HCT116 (cell line): Measurements from ENCODE around the gene UCHL5.

ENCODE experiments used
- ELF1 ChIP-seq: IDR thresholded peaks from 2 replicates; pipeline ENCODE4 v1.6.1; 2012; ENCODE audit warnings: low read depth, borderline replicate concordance
- POLR2A ChIP-seq: IDR thresholded peaks from 2 replicates; pipeline ENCODE4 v1.7.0; 2011; ENCODE audit warnings: borderline replicate concordance; ENCODE audit not compliant: insufficient read depth, insufficient read length; ENCODE audit errors: extremely low read depth
- POLR2AphosphoS5 ChIP-seq: IDR thresholded peaks from 2 replicates; pipeline ENCODE4 v1.6.1; 2011; ENCODE audit warnings: mild to moderate bottlenecking, low read depth, low read length, moderate library complexity
- YY1 ChIP-seq: IDR thresholded peaks from 2 replicates; pipeline ENCODE4 v1.6.1; 2011; ENCODE audit warnings: low read length, low read depth, moderate library complexity, mild to moderate bottlenecking; ENCODE audit not compliant: insufficient replicate concordance; ENCODE audit errors: extremely low read depth
- ZNF274 ChIP-seq: fragments of 200-500 bp; sonication (Bioruptor generic); IDR thresholded peaks from 2 replicates; pipeline ENCODE4 v1.6.1; 2014; ENCODE audit warnings: mild to moderate bottlenecking, low read depth, low read length, inconsistent platforms
- TF ChIP-seq, protein P1 (sequence below), 3 experiments: fragments of 200-600 bp in 1 of 3; sonication (generic) in 1 of 3; IDR thresholded peaks in 2 of 3; conservative IDR thresholded peaks in 1 of 3; 2 replicates each; pipeline ENCODE4 v1.5.1; 2012 to 2017; ENCODE audit warnings: low read depth in 2 of 3, low read length in 2 of 3, antibody characterized with exemption in 1 of 3, borderline replicate concordance in 1 of 3, control low read depth in 1 of 3, mild to moderate bottlenecking in 1 of 3, mixed read lengths in 1 of 3, mixed run types in 1 of 3, moderate library complexity in 1 of 3; ENCODE audit not compliant: insufficient read depth in 1 of 3
- TF ChIP-seq, protein P2 (sequence below): IDR thresholded peaks from 2 replicates; pipeline ENCODE4 v1.6.1; 2012
- TF ChIP-seq, protein P3 (sequence below): IDR thresholded peaks from 2 replicates; pipeline ENCODE4 v1.6.1; 2012; ENCODE audit warnings: low read depth

DNA sequence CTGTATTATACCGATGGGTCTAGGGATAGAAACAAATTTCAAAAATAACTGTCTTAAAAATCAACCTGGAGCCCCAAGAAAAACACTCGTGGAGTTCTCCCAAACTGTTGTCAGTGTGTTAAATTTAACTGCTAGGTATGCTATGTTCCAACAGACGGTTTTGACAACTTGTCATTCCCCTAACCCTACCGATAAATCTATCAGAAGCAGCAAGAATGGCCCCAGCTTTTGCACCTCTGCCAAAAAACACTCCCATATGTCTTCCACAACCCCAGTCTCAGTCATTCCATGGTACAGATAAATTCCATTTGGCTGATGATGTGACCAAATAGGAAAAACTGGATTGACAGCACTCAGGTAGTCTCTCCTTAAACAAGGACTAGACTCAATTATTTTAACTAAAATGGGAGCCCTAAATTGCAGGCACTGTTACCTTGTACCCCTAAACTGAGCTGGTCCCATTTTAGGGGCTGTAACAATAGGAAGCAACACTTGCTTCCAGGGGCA is 4.9 kb downstream of the UCHL5 start:
- TF ChIP-seq ELF1 (no peak), ZNF274 (no peak), YY1 (no peak), POLR2A (no peak), POLR2AphosphoS5 (no peak)
- TF ChIP-seq, protein P1, sequence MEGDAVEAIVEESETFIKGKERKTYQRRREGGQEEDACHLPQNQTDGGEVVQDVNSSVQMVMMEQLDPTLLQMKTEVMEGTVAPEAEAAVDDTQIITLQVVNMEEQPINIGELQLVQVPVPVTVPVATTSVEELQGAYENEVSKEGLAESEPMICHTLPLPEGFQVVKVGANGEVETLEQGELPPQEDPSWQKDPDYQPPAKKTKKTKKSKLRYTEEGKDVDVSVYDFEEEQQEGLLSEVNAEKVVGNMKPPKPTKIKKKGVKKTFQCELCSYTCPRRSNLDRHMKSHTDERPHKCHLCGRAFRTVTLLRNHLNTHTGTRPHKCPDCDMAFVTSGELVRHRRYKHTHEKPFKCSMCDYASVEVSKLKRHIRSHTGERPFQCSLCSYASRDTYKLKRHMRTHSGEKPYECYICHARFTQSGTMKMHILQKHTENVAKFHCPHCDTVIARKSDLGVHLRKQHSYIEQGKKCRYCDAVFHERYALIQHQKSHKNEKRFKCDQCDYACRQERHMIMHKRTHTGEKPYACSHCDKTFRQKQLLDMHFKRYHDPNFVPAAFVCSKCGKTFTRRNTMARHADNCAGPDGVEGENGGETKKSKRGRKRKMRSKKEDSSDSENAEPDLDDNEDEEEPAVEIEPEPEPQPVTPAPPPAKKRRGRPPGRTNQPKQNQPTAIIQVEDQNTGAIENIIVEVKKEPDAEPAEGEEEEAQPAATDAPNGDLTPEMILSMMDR (IDR thresholded peaks at IDR 0.05 in 2 of 3, conservative IDR thresholded peaks at IDR 0.05 in 1 of 3; ENCODE audit: borderline replicate concordance in 1 of 3, insufficient read depth in 1 of 3, low read depth in 2 of 3, low read length in 2 of 3) = no peak
- TF ChIP-seq, protein P2, sequence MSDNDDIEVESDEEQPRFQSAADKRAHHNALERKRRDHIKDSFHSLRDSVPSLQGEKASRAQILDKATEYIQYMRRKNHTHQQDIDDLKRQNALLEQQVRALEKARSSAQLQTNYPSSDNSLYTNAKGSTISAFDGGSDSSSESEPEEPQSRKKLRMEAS = no peak
- TF ChIP-seq, protein P3, sequence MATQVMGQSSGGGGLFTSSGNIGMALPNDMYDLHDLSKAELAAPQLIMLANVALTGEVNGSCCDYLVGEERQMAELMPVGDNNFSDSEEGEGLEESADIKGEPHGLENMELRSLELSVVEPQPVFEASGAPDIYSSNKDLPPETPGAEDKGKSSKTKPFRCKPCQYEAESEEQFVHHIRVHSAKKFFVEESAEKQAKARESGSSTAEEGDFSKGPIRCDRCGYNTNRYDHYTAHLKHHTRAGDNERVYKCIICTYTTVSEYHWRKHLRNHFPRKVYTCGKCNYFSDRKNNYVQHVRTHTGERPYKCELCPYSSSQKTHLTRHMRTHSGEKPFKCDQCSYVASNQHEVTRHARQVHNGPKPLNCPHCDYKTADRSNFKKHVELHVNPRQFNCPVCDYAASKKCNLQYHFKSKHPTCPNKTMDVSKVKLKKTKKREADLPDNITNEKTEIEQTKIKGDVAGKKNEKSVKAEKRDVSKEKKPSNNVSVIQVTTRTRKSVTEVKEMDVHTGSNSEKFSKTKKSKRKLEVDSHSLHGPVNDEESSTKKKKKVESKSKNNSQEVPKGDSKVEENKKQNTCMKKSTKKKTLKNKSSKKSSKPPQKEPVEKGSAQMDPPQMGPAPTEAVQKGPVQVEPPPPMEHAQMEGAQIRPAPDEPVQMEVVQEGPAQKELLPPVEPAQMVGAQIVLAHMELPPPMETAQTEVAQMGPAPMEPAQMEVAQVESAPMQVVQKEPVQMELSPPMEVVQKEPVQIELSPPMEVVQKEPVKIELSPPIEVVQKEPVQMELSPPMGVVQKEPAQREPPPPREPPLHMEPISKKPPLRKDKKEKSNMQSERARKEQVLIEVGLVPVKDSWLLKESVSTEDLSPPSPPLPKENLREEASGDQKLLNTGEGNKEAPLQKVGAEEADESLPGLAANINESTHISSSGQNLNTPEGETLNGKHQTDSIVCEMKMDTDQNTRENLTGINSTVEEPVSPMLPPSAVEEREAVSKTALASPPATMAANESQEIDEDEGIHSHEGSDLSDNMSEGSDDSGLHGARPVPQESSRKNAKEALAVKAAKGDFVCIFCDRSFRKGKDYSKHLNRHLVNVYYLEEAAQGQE = no peak
